ENCODE data around the gene CAMK2A. TPM values are rescaled to one million over a fixed set of nuclear protein-coding genes. Genes with fewer than 3 reads are reported as not detected.

CAMK2A gene
- total RNA-seq, 1 donor from 2014 or later = 1.1 TPM

DNA sequence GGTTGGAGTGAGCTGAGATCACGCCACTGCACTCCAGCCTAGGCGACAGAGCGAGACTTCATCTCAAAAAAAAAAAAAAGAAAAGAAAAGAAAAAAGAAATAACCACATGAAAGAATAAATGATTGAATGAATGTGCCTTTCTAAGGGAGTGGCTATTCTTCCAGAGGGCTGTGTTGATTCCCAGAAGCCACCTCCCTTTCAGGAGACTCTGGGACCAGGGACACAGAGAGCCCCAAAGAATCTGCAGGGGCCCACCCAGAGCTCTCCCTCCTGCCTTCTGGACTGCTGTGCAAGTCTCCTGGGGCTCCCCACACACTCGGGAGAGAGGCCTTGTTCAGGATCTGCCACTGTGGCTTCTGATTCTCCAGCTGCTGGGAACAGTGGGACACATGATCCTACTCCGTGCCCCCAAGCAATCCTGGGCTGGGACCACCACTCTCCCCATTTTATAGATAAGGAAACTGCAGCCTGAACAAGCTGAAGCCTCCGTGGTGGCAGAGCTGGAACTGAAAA lies 23.6 kb downstream of the CAMK2A start:
- Mint-ChIP-seq H3K27me3 (ENCODE audit: unreplicated experiment) (peaks cover 4% of the 10 kb centered on the region), H3K4me1 (ENCODE audit: unreplicated experiment) (no peaks in the 10 kb centered on the region), H3K36me3 (ENCODE audit: low read depth, unreplicated experiment) (peaks cover 4% of the 10 kb centered on the region), H3K27ac (ENCODE audit: unreplicated experiment) (no peak overlapping the region), H3K9me3 (ENCODE audit: unreplicated experiment) (no peaks in the 10 kb centered on the region), H3K4me3 (ENCODE audit: unreplicated experiment) (no peak overlapping the region)
- DNase-seq (ENCODE audit: low spot score) = no peak
- TF ChIP-seq CTCF (IDR thresholded peaks at IDR 0.05; ENCODE audit: unreplicated experiment) = no peak

- no peak for DNase-seq (ENCODE audit: low spot score)
Measured at GRCh38 chr5:150264667-150265603, 24.6 kb downstream of the CAMK2A start.

GRCh38 chr5:150263801-150264621 lies 25.6 kb downstream of the CAMK2A start:
- no peak overlapping the region for H3K27ac Mint-ChIP-seq (ENCODE audit: unreplicated experiment)
- peaks cover 5% of the 10 kb centered on the region for H3K27me3 Mint-ChIP-seq (ENCODE audit: unreplicated experiment)
- no peaks in the 10 kb centered on the region for H3K4me1 Mint-ChIP-seq (ENCODE audit: unreplicated experiment)
- H3K9me3 Mint-ChIP-seq (ENCODE audit: unreplicated experiment) = no peaks in the 10 kb centered on the region
- H3K4me3 Mint-ChIP-seq (ENCODE audit: unreplicated experiment) = no peak overlapping the region
- peaks cover 4% of the 10 kb centered on the region for H3K36me3 Mint-ChIP-seq (ENCODE audit: low read depth, unreplicated experiment)
- no peak for DNase-seq (ENCODE audit: low spot score)
- TF ChIP-seq CTCF (IDR thresholded peaks at IDR 0.05; ENCODE audit: unreplicated experiment) = no peak

More at GRCh38 chr5:150264667-150265603, 24.6 kb downstream of the CAMK2A start:
- H3K4me3 Mint-ChIP-seq (ENCODE audit: unreplicated experiment) = no peak overlapping the region
- H3K4me1 Mint-ChIP-seq (ENCODE audit: unreplicated experiment) = no peaks in the 10 kb centered on the region
- no peak for TF ChIP-seq CTCF (IDR thresholded peaks at IDR 0.05; ENCODE audit: unreplicated experiment)
- H3K27ac Mint-ChIP-seq (ENCODE audit: unreplicated experiment) = no peak overlapping the region
- H3K36me3 Mint-ChIP-seq (ENCODE audit: low read depth, unreplicated experiment) = peaks cover 4% of the 10 kb centered on the region
- no peaks in the 10 kb centered on the region for H3K9me3 Mint-ChIP-seq (ENCODE audit: unreplicated experiment)
- peaks cover 5% of the 10 kb centered on the region for H3K27me3 Mint-ChIP-seq (ENCODE audit: unreplicated experiment)

DNA sequence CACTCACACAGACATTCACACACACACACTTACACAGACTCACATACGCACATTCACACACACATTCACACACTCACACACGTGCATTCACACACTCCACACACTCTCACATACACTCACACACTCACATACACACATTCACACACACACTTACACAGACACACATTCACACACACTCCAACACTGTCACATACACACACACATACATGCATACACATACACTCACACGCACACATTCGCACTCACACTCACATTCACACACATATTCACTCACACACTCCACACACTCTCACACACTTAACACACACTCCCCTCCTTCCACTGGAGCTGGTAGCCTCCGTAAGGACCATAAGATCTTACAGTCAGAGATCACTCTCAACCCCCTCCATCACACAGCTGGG lies 26.2 kb downstream of the CAMK2A start:
- H3K27ac Mint-ChIP-seq (ENCODE audit: unreplicated experiment) = no peak overlapping the region
- no peaks in the 10 kb centered on the region for H3K9me3 Mint-ChIP-seq (ENCODE audit: unreplicated experiment)
- no peak for DNase-seq (ENCODE audit: low spot score)
- no peaks in the 10 kb centered on the region for H3K4me1 Mint-ChIP-seq (ENCODE audit: unreplicated experiment)
- peaks cover 5% of the 10 kb centered on the region for H3K27me3 Mint-ChIP-seq (ENCODE audit: unreplicated experiment)
- H3K4me3 Mint-ChIP-seq (ENCODE audit: unreplicated experiment) = no peak overlapping the region
- H3K36me3 Mint-ChIP-seq (ENCODE audit: low read depth, unreplicated experiment) = peaks cover 2% of the 10 kb centered on the region
- TF ChIP-seq CTCF (IDR thresholded peaks at IDR 0.05; ENCODE audit: unreplicated experiment) = no peak
